SU-DHL-6 (cell line): ENCODE measurements around the gene RPL35A.
A peak's percentile ranks its signal among the peaks of the same experiment; 100 is the strongest.

Experiments used
- H2AFZ ChIP-seq: fragments of 200-600 bp; sonication (generic); 2 replicates; pipeline ENCODE4 v1.6.1; 2014; ENCODE audit warnings: low read depth, mild to moderate bottlenecking, moderate library complexity, mixed read lengths, antibody characterized with exemption, low read length; ENCODE audit not compliant: severe bottlenecking
- H3F3A ChIP-seq: fragments of 200-600 bp; shearing (Covaris generic); 2 replicates; pipeline ENCODE4 v1.6.0; 2016; ENCODE audit warnings: antibody characterized with exemption, mild to moderate bottlenecking; ENCODE audit not compliant: insufficient read depth
- H3K27ac ChIP-seq: fragments of 200-600 bp; sonication (generic); 2 replicates; pipeline ENCODE4 v1.5.1; 2016; ENCODE audit warnings: low read depth, mild to moderate bottlenecking, low read length, moderate library complexity, mixed read lengths
- H3K27me3 ChIP-seq: fragments of 200-600 bp; sonication (generic), shearing (Covaris generic); 2 replicates; pipeline ENCODE4 v1.6.0; 2014; ENCODE audit warnings: mild to moderate bottlenecking, low read length
- H3K36me3 ChIP-seq: fragments of 200-600 bp; sonication (generic); 2 replicates; pipeline ENCODE4 v1.6.1; 2014; ENCODE audit warnings: mild to moderate bottlenecking, low read length, mixed read lengths
- H3K4me2 ChIP-seq: fragments of 300-600, 200-600 bp; shearing (Covaris generic), sonication (generic); 2 replicates; pipeline ENCODE4 v1.6.0; 2014; ENCODE audit warnings: low read length, low read depth, mild to moderate bottlenecking; ENCODE audit not compliant: poor library complexity, severe bottlenecking
- H3K4me3 ChIP-seq: fragments of 200-600 bp; sonication (generic); 2 replicates; pipeline ENCODE4 v1.5.1; 2014; ENCODE audit warnings: antibody characterized with exemption, low read length, mild to moderate bottlenecking, mixed read lengths; ENCODE audit not compliant: insufficient read depth, poor library complexity, severe bottlenecking
- H3K79me2 ChIP-seq: fragments of 200-600 bp; sonication (generic); 2 replicates; pipeline ENCODE4 v1.6.1; 2014; ENCODE audit warnings: mild to moderate bottlenecking, low read length, moderate library complexity; ENCODE audit not compliant: insufficient read depth
- H3K9ac ChIP-seq: fragments of 200-600 bp; sonication (generic); 2 replicates; pipeline ENCODE4 v1.7.0; 2014; ENCODE audit warnings: mild to moderate bottlenecking, low read length
- H3K9me2 ChIP-seq: fragments of 200-600 bp; sonication (generic); replicated peaks from 2 replicates; pipeline ENCODE4 v1.6.1; 2014; ENCODE audit warnings: low read length; ENCODE audit not compliant: insufficient read depth
- H3K9me3 ChIP-seq: fragments of 200-600 bp; sonication (generic); 2 replicates; pipeline ENCODE4 v1.6.1; 2014; ENCODE audit warnings: low read length, mixed read lengths; ENCODE audit not compliant: insufficient read depth
- H4K20me1 ChIP-seq: fragments of 200-600 bp; sonication (generic); 2 replicates; pipeline ENCODE4 v1.6.1; 2014; ENCODE audit warnings: low read depth, mild to moderate bottlenecking, antibody characterized with exemption, low read length, moderate library complexity, mixed read lengths
- EZH2phosphoT487 ChIP-seq: fragments of 200-600 bp; sonication (generic), shearing (Covaris generic); conservative IDR thresholded peaks from 2 replicates; pipeline ENCODE4 v1.6.1; 2018; ENCODE audit warnings: mild to moderate bottlenecking, antibody characterized with exemption, low read length, moderate library complexity, mixed read lengths
- TF ChIP-seq, protein P1 (sequence below): fragments of 200-600 bp; sonication (generic); IDR thresholded peaks from one replicate; pipeline ENCODE4 v1.5.1; 2017; ENCODE audit warnings: antibody characterized with exemption, mild to moderate bottlenecking, low read length, moderate library complexity; ENCODE audit not compliant: insufficient read depth, poor library complexity, severe bottlenecking

The RPL35A gene

DNA sequence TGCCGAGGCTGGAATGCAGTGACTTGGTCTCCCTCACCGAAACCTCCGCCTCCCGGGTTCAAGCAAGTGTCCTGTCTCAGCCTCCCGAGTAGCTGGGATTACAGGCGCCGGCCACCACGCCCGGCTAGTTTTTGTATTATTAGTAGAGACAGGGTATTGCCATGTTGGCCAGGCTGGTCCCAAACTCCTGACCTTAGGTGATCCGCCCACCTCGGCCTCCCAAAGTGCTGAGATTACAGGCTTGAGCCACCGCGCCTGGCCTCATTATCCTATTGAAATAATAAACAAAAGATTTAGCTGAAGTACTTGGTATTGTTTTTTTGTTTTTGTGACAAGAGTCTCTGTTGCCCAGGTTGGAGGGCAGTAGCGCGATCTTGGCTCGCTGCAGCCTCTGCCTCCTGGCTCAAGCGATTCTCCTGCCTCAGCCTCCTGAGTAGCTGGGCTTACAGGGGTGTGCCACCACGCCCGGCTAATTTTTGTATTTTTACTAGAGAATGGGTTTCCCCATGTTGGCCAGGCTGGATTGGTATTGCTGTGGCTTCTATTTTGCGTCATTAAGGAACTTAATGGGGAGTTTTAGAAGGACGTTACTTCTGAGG is 1.5 kb downstream of the RPL35A start:
- Histone ChIP-seq H3K9ac (peak overlapping the region; percentile 94), H3K27ac (no peak overlapping the region), H4K20me1 (peaks cover 13% of the 10 kb centered on the region; the same call in 1 of the 2 replicates), H3K9me2 (no peaks in the 10 kb centered on the region), H3K79me2 (peaks cover 34% of the 10 kb centered on the region), H3K9me3 (no peaks in the 10 kb centered on the region), H2AFZ (no peak overlapping the region), H3K4me3 (peak overlapping the region; percentile 99), H3K36me3 (peaks cover 36% of the 10 kb centered on the region), H3K27me3 (no peaks in the 10 kb centered on the region), H3K4me2 (peak overlapping the region; percentile 87), H3F3A (peaks cover 47% of the 10 kb centered on the region)
- no peak for TF ChIP-seq EZH2phosphoT487
- TF ChIP-seq, protein P1, sequence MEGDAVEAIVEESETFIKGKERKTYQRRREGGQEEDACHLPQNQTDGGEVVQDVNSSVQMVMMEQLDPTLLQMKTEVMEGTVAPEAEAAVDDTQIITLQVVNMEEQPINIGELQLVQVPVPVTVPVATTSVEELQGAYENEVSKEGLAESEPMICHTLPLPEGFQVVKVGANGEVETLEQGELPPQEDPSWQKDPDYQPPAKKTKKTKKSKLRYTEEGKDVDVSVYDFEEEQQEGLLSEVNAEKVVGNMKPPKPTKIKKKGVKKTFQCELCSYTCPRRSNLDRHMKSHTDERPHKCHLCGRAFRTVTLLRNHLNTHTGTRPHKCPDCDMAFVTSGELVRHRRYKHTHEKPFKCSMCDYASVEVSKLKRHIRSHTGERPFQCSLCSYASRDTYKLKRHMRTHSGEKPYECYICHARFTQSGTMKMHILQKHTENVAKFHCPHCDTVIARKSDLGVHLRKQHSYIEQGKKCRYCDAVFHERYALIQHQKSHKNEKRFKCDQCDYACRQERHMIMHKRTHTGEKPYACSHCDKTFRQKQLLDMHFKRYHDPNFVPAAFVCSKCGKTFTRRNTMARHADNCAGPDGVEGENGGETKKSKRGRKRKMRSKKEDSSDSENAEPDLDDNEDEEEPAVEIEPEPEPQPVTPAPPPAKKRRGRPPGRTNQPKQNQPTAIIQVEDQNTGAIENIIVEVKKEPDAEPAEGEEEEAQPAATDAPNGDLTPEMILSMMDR = no peak

DNA sequence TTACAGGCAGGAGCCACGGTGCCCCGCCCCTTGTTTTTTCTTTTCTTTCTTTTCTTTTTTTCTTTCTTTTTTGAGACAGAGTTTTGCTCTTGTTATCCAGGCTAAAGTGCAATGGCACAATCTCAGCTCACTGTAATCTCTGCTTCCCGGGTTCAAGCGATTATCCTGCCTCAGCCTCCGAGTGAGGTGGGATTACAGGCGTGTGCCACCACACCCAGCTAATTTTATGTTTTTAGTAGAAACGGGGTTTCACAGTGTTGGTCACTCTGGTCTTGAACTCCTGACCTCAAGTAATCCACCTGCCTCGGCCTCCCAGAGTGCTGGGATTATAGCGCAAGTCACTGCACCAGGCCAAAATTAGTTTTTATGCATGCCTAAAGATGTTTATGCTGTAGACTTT is 2.5 kb downstream of the RPL35A start:
- Histone ChIP-seq H3K9me2 (no peaks in the 10 kb centered on the region), H3K9me3 (no peaks in the 10 kb centered on the region), H3K4me2 (no peak overlapping the region), H3K4me3 (no peak overlapping the region), H3K27me3 (no peaks in the 10 kb centered on the region), H3K27ac (no peak overlapping the region), H4K20me1 (peaks cover 13% of the 10 kb centered on the region; the same call in 1 of the 2 replicates), H3K36me3 (peaks cover 36% of the 10 kb centered on the region), H3K9ac (no peak overlapping the region), H3F3A (peaks cover 56% of the 10 kb centered on the region), H3K79me2 (peaks cover 34% of the 10 kb centered on the region), H2AFZ (no peak overlapping the region)
- TF ChIP-seq, protein P1 = no peak
- TF ChIP-seq EZH2phosphoT487 = no peak

DNA sequence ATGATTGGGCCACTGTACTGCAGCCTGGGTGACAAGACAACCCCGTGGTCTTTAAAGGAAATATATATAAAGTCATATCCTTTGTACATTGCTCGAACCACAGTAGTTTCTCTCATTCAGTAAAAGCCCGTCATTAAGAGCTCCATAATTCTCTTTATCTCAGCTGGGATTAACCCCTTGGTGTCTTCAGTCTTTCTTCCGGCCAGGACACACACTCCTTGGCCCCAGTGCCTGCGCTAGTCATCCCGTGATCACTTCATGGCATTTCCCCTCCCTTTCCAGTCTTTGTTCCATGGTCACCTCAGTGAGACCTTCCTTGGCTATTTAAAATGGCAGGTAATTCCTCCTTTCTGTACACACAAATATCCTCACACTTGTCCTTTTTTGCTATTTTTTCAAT is 3.3 kb downstream of the RPL35A start:
- Histone ChIP-seq H3K4me2 (no peak overlapping the region), H3K9ac (no peak overlapping the region), H3K36me3 (peaks cover 36% of the 10 kb centered on the region), H3K9me2 (no peaks in the 10 kb centered on the region), H3K79me2 (peaks cover 34% of the 10 kb centered on the region), H3K9me3 (no peaks in the 10 kb centered on the region), H3K27ac (no peak overlapping the region), H4K20me1 (peaks cover 13% of the 10 kb centered on the region; the same call in 1 of the 2 replicates), H3F3A (peaks cover 65% of the 10 kb centered on the region), H2AFZ (no peak overlapping the region), H3K27me3 (no peaks in the 10 kb centered on the region), H3K4me3 (no peak overlapping the region)
- no peak for TF ChIP-seq EZH2phosphoT487
- TF ChIP-seq, protein P1 = no peak
